Measurements from ENCODE around the gene PPIL4. TPM values are rescaled to one million over a fixed set of nuclear protein-coding genes. Genes with fewer than 3 reads are reported as not detected.
A peak's percentile ranks its signal among the peaks of the same experiment; 100 is the strongest.

The PPIL4 gene
- total and polyA plus RNA-seq, 2 of the 13 experiments (the other 11 are each of a cell fraction or from before 2014, with no cell fraction given), result 5.5 to 46.0 TPM

DNA sequence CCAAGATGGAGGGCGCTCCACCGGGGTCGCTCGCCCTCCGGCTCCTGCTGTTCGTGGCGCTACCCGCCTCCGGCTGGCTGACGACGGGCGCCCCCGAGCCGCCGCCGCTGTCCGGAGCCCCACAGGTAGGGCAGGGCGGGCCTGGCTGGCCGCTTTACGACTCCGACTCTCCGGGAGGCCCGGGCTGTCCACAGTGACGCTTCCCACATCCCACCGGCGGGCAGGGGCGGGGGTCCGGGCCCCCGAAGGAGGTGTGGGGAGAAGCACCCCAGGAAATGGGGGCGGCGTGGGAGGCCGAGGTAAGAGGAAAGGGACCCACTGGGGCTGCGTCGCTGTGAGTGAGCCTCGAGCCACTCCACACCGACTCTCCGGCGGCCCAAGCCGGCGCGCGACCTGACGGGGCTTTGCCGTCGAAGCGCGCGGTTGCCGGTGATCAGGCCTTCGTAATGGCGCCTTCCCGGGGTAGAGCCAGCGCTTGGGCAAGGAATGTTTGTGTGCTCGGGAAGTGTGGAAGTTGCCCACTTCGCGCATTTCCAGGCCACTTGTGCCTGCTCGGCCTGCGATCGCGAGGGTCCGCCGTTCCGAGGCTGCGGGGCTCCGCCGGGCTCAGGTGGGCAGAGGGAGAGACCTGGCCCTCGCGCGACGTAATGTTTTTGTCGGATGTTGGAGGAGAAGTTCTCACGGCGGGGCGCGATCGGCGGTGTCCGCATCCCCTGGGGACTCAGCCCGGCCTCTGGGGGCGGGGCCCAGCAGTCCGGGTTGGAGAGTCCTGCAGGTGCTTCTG, 20.8 kb upstream of the PPIL4 start (continued):
- TF ChIP-seq SAP130 (CRISPR knock-in tag; IDR thresholded peaks at IDR 0.05; ENCODE audit: low read depth) (peak; percentile 64), SIX4 (CRISPR knock-in tag; IDR thresholded peaks at IDR 0.05) (no peak), HNRNPLL (IDR thresholded peaks at IDR 0.05; ENCODE audit: low read depth, low read length, poor library complexity, severe bottlenecking) (peak; percentile 62), SOX5 (CRISPR knock-in tag; IDR thresholded peaks at IDR 0.05; ENCODE audit: borderline replicate concordance) (peak; percentile 1; the same call in 1 of the 2 replicates), IKZF1 (IDR thresholded peaks at IDR 0.05) (no peak), ZSCAN30 (CRISPR knock-in tag; IDR thresholded peaks at IDR 0.05) (no peak), ATF1 (CRISPR knock-in tag; IDR thresholded peaks at IDR 0.05) (no peak), ARHGAP35 (CRISPR knock-in tag; IDR thresholded peaks at IDR 0.05; ENCODE audit: borderline replicate concordance) (no peak), FOXP1 (IDR thresholded peaks at IDR 0.05) (no peak), FOXP1 (CRISPR knock-in tag; IDR thresholded peaks at IDR 0.05) (no peak), SRY (CRISPR knock-in tag; IDR thresholded peaks at IDR 0.05) (peak; percentile 88)
- TF ChIP-seq, protein P1, sequence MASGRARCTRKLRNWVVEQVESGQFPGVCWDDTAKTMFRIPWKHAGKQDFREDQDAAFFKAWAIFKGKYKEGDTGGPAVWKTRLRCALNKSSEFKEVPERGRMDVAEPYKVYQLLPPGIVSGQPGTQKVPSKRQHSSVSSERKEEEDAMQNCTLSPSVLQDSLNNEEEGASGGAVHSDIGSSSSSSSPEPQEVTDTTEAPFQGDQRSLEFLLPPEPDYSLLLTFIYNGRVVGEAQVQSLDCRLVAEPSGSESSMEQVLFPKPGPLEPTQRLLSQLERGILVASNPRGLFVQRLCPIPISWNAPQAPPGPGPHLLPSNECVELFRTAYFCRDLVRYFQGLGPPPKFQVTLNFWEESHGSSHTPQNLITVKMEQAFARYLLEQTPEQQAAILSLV (CRISPR knock-in tag; IDR thresholded peaks at IDR 0.05; ENCODE audit: borderline replicate concordance), result no peak; the same call in 1 of the 2 replicates
- TF ChIP-seq, protein P2, sequence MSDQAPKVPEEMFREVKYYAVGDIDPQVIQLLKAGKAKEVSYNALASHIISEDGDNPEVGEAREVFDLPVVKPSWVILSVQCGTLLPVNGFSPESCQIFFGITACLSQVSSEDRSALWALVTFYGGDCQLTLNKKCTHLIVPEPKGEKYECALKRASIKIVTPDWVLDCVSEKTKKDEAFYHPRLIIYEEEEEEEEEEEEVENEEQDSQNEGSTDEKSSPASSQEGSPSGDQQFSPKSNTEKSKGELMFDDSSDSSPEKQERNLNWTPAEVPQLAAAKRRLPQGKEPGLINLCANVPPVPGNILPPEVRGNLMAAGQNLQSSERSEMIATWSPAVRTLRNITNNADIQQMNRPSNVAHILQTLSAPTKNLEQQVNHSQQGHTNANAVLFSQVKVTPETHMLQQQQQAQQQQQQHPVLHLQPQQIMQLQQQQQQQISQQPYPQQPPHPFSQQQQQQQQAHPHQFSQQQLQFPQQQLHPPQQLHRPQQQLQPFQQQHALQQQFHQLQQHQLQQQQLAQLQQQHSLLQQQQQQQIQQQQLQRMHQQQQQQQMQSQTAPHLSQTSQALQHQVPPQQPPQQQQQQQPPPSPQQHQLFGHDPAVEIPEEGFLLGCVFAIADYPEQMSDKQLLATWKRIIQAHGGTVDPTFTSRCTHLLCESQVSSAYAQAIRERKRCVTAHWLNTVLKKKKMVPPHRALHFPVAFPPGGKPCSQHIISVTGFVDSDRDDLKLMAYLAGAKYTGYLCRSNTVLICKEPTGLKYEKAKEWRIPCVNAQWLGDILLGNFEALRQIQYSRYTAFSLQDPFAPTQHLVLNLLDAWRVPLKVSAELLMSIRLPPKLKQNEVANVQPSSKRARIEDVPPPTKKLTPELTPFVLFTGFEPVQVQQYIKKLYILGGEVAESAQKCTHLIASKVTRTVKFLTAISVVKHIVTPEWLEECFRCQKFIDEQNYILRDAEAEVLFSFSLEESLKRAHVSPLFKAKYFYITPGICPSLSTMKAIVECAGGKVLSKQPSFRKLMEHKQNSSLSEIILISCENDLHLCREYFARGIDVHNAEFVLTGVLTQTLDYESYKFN (CRISPR knock-in tag; conservative IDR thresholded peaks at IDR 0.05), result 0 out of 2 replicates have a peak, but pooled peaks have one; percentile 28
- TF ChIP-seq, protein P3, sequence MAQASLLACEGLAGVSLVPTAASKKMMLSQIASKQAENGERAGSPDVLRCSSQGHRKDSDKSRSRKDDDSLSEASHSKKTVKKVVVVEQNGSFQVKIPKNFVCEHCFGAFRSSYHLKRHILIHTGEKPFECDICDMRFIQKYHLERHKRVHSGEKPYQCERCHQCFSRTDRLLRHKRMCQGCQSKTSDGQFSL (CRISPR knock-in tag; IDR thresholded peaks at IDR 0.05), result no peak
- TF ChIP-seq, protein P4, sequence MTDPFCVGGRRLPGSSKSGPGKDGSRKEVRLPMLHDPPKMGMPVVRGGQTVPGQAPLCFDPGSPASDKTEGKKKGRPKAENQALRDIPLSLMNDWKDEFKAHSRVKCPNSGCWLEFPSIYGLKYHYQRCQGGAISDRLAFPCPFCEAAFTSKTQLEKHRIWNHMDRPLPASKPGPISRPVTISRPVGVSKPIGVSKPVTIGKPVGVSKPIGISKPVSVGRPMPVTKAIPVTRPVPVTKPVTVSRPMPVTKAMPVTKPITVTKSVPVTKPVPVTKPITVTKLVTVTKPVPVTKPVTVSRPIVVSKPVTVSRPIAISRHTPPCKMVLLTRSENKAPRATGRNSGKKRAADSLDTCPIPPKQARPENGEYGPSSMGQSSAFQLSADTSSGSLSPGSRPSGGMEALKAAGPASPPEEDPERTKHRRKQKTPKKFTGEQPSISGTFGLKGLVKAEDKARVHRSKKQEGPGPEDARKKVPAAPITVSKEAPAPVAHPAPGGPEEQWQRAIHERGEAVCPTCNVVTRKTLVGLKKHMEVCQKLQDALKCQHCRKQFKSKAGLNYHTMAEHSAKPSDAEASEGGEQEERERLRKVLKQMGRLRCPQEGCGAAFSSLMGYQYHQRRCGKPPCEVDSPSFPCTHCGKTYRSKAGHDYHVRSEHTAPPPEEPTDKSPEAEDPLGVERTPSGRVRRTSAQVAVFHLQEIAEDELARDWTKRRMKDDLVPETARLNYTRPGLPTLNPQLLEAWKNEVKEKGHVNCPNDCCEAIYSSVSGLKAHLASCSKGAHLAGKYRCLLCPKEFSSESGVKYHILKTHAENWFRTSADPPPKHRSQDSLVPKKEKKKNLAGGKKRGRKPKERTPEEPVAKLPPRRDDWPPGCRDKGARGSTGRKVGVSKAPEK (CRISPR knock-in tag; IDR thresholded peaks at IDR 0.05; ENCODE audit: borderline replicate concordance), result 0 out of 2 replicates have a peak, but pooled peaks have one; percentile 83
- TF ChIP-seq, protein P5, sequence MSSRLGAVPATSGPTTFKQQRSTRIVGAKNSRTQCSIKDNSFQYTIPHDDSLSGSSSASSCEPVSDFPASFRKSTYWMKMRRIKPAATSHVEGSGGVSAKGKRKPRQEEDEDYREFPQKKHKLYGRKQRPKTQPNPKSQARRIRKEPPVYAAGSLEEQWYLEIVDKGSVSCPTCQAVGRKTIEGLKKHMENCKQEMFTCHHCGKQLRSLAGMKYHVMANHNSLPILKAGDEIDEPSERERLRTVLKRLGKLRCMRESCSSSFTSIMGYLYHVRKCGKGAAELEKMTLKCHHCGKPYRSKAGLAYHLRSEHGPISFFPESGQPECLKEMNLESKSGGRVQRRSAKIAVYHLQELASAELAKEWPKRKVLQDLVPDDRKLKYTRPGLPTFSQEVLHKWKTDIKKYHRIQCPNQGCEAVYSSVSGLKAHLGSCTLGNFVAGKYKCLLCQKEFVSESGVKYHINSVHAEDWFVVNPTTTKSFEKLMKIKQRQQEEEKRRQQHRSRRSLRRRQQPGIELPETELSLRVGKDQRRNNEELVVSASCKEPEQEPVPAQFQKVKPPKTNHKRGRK (CRISPR knock-in tag; IDR thresholded peaks at IDR 0.05), result no peak
- TF ChIP-seq, protein P6, sequence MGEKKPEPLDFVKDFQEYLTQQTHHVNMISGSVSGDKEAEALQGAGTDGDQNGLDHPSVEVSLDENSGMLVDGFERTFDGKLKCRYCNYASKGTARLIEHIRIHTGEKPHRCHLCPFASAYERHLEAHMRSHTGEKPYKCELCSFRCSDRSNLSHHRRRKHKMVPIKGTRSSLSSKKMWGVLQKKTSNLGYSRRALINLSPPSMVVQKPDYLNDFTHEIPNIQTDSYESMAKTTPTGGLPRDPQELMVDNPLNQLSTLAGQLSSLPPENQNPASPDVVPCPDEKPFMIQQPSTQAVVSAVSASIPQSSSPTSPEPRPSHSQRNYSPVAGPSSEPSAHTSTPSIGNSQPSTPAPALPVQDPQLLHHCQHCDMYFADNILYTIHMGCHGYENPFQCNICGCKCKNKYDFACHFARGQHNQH (CRISPR knock-in tag; IDR thresholded peaks at IDR 0.05), result no peak; the same call in 1 of the 2 replicates
